Coronary artery (tissue), 2 donors: ENCODE data around the gene EMILIN3.

Experiments
- DNase-seq: peaks from one replicate; pipeline ENCODE4 v3.0.0-alpha.2; 2017; ENCODE audit warnings: low spot score
- H3K27ac ChIP-seq, 2 donors: fragments of 200-600 bp; sonication (generic); one replicate each; pipeline ENCODE4 v1.5.1; 2016 to 2019
- H3K4me3 ChIP-seq: fragments of 200-600 bp; sonication (generic); 2 replicates; pipeline ENCODE4 v1.5.1; 2016; ENCODE audit warnings: mild to moderate bottlenecking, moderate library complexity
- TF ChIP-seq, protein P1 (sequence below): fragments of 200-600 bp; sonication (generic); IDR thresholded peaks from one replicate; pipeline ENCODE4 v1.5.1; 2019; ENCODE audit warnings: antibody characterized with exemption

EMILIN3 gene

DNA sequence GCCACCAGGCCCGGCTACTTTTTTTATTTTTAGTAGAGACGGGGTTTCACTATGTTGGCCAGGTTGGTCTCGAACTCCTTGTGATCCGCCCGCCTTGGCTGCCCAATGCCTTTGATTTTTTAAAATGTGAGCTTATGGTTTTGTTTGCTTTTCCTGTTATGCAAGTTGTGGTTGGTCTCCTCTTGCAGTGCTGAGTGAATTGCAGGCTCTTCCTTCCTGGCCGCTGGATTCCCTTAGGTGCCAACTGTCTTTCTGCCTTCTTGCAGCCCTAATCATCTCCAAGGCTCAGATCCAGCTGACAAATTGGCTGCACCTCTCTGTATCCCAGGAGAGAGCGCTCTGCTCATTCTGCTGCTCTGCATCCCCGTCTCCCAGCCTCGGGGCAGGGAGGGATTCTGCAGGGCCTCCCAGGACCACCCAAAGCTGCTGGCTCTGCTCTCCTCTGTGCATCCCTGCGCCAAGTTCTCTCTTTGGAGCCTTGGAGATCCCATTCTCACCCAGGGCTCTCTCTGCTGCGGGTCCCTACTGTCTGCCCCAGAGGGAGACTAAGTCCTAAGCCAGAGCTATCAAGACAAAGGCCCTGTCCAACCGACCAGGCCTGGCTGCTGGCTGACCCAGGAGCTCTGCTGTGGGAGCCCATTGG, 14.1 kb upstream of the EMILIN3 start:
- H3K4me3 ChIP-seq, result no peak overlapping the region
- TF ChIP-seq, protein P1, sequence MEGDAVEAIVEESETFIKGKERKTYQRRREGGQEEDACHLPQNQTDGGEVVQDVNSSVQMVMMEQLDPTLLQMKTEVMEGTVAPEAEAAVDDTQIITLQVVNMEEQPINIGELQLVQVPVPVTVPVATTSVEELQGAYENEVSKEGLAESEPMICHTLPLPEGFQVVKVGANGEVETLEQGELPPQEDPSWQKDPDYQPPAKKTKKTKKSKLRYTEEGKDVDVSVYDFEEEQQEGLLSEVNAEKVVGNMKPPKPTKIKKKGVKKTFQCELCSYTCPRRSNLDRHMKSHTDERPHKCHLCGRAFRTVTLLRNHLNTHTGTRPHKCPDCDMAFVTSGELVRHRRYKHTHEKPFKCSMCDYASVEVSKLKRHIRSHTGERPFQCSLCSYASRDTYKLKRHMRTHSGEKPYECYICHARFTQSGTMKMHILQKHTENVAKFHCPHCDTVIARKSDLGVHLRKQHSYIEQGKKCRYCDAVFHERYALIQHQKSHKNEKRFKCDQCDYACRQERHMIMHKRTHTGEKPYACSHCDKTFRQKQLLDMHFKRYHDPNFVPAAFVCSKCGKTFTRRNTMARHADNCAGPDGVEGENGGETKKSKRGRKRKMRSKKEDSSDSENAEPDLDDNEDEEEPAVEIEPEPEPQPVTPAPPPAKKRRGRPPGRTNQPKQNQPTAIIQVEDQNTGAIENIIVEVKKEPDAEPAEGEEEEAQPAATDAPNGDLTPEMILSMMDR, result no peak
- no peak for DNase-seq
- no peak overlapping the region for H3K27ac ChIP-seq

DNA sequence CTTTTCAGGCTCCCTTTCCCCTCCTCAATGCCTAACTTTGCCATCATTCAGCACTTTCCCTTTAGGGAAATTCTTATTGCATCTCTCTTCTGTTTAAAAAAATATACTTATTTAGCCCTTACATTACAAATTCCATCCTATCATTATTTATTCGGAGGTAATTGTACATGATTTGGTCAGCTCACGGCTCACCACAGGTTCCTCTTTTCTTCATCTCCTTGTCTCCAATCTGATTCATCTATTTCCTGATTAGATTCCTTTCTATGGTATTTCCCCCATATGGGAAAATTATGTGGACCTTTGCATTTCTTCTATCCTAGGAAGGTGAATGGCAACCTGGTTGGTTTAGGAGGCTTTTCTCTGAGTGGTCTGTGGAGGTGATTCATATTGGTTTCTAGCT, 12.9 kb upstream of the EMILIN3 start:
- TF ChIP-seq, protein P1, result no peak
- DNase-seq, result no peak
- H3K27ac ChIP-seq, result no peak overlapping the region
- no peak overlapping the region for H3K4me3 ChIP-seq

DNA sequence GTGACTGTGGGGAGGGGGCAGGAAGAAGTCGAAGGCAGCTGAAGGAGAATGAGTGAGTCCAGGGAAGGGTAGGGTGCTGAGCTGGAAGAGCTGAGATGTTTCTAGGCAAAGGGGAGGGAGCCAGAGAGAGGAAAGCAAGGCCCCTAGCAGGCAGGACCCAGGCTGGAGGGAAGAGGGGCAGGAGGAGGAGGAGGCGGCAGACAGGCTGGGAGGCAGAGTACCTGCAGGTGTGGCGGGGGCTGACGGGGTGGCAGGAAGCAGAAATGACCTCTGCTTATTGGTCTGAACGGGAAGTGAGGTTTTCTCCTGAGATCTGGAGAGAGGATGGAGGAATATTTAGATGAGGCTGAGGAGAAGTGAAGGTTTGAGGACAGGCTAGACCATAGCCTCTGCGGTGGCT, 10.7 kb upstream of the EMILIN3 start:
- DNase-seq, result no peak
- TF ChIP-seq, protein P1, result no peak
- no peak overlapping the region for H3K27ac ChIP-seq
- no peak overlapping the region for H3K4me3 ChIP-seq

DNA sequence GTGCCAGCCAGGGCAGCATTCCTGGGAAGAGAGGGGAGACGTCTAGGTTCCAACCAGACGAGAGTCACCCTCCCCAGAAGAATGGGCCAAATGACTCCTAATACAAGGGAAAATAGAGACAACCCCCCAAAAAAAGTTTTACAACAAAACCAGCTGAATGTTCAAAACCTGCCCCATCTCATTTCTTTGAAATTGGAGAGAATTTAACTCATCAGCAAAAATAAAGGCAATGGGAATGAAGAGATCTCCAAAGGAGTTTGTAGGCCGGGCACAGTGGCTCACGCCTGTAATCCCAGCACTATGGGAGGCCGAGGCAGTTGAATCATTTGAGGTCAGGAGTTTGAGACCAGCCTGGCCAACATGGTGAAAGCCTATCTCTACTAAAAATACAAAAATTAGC, 9.7 kb upstream of the EMILIN3 start:
- TF ChIP-seq, protein P1, result no peak
- H3K27ac ChIP-seq, result no peak overlapping the region

DNA sequence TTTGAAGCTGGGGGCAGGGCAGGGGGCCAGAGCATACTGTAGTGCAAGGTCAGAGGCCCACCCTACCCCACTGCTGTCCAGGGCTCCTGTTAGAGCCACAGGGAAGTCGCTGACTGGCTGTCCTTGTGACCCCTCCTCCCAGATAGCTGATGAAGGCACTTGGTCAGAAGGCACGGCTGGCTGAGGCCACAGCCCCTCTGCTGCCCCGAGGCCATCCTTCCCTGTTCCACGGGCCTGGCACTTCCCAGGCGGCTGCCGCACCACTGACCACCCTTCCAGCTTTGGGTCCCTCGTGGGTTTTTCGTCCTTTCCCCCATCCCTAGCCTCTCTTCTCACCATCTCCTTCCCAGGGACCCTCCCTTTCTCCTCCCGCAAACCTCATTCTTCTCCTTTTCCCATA, 9.2 kb upstream of the EMILIN3 start:
- no peak for DNase-seq
- Histone ChIP-seq H3K4me3 (no peak overlapping the region), H3K27ac (no peak overlapping the region)
- TF ChIP-seq, protein P1, result no peak

More for the DNA sequence above, 9.7 kb upstream of the EMILIN3 start:
- no peak overlapping the region for H3K4me3 ChIP-seq
- no peak for DNase-seq

DNA sequence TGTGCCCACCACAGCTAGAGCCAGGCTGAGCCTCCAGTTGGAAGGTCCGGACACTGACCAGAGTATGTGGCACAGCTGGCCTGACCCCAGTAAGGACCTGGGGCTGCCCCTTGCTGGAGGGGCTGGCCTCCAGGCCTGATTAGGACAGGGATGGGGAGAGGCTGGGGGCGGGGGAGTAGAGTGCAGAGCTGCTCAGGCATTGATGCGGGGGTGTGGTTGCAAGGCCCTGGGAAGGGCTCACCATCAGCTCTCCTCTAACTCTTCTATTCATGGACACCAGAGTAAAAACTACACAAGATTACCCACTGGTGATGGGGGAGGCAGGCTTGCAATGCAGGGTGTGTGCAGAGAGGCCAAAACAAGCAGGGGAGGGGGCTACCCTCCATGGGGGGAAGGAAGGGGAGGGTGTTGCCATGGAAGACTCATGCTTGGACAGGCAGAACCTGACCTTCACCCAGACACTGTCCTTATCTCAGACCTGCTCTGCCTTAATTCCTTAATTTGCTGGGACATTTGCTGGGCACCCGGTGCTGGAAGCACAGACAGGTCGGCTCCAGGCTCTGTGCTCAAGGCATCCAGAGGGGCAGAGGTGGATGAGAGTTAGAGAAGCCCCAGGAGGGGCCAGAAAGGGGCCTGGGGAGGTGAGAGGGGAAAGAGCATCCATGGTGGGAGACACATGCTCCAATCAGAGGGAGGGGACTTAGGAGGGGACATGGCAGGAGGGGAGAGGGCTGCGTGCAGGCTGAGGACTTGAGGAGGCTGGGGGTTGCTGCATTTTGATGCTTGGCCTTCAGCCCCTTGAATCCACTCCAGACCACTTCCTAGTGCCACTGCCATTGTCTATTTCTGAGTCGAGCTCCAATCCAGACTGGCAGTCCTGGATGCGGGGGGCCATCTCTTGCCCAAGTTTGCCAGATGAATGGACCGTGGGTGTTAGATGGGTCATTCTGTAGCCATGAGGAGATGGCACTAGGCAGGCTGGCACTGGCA, 7.6 kb upstream of the EMILIN3 start:
- TF ChIP-seq, protein P1, result no peak
- H3K27ac ChIP-seq, result no peak overlapping the region
- DNase-seq, result no peak
- H3K4me3 ChIP-seq, result no peak overlapping the region
